ENCODE data around the gene ST3GAL6.

The ST3GAL6 gene

DNA sequence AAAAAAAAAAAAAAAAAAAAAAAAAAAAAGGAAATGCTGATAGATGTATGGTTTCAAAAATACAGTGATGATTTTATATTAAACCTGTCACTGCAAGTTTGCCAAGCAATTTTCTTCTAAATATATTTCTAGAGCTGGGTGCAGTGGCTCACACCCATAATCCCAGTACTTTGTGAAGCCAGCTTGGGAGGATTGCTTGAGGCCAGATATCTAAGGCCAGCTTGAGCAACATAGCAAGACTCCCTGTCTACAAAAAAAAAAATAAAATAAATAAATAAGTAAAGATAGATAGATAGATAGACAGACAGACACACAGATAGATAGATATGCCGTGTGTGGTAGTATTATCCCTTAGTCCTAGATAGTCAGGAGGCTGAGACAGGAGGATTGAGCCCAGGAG is 41.4 kb upstream of the ST3GAL6 start:
- Histone ChIP-seq H3K36me3 (replicated peaks; ENCODE audit: insufficient read depth, low read length) (no peaks in the 10 kb centered on the region), H4K20me1 (ENCODE audit: insufficient read depth, low read length) (no peaks in the 10 kb centered on the region), H3K27me3 (replicated peaks; ENCODE audit: insufficient read depth, low read length) (no peaks in the 10 kb centered on the region), H3K9ac (ENCODE audit: low read length) (no peak overlapping the region), H3F3A (ENCODE audit: insufficient read depth, low read length) (no peaks in the 10 kb centered on the region), H3K4me3 (ENCODE audit: low read length) (no peak overlapping the region), H3K9me3 (replicated peaks; ENCODE audit: insufficient read depth, low read length) (no peaks in the 10 kb centered on the region), H3K79me2 (ENCODE audit: low read length) (no peaks in the 10 kb centered on the region), H3K4me2 (ENCODE audit: low read depth, low read length) (no peak overlapping the region), H2AFZ (ENCODE audit: low read length) (no peak overlapping the region), H3K27ac (ENCODE audit: low read length) (no peak overlapping the region), H3K9me2 (replicated peaks; ENCODE audit: insufficient read depth, low read length) (no peaks in the 10 kb centered on the region), H3K4me1 (ENCODE audit: low read length) (peaks cover 12% of the 10 kb centered on the region)
- TF ChIP-seq, protein P1, sequence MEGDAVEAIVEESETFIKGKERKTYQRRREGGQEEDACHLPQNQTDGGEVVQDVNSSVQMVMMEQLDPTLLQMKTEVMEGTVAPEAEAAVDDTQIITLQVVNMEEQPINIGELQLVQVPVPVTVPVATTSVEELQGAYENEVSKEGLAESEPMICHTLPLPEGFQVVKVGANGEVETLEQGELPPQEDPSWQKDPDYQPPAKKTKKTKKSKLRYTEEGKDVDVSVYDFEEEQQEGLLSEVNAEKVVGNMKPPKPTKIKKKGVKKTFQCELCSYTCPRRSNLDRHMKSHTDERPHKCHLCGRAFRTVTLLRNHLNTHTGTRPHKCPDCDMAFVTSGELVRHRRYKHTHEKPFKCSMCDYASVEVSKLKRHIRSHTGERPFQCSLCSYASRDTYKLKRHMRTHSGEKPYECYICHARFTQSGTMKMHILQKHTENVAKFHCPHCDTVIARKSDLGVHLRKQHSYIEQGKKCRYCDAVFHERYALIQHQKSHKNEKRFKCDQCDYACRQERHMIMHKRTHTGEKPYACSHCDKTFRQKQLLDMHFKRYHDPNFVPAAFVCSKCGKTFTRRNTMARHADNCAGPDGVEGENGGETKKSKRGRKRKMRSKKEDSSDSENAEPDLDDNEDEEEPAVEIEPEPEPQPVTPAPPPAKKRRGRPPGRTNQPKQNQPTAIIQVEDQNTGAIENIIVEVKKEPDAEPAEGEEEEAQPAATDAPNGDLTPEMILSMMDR (IDR thresholded peaks at IDR 0.05; ENCODE audit: low read length) = no peak
- TF ChIP-seq EZH2phosphoT487 (IDR thresholded peaks at IDR 0.05; ENCODE audit: low read length) (no peak), EZH2 (optimal IDR thresholded peaks at IDR 0.05; ENCODE audit: low read depth, low read length) (no peak)
- DNase-seq = no peak

DNA sequence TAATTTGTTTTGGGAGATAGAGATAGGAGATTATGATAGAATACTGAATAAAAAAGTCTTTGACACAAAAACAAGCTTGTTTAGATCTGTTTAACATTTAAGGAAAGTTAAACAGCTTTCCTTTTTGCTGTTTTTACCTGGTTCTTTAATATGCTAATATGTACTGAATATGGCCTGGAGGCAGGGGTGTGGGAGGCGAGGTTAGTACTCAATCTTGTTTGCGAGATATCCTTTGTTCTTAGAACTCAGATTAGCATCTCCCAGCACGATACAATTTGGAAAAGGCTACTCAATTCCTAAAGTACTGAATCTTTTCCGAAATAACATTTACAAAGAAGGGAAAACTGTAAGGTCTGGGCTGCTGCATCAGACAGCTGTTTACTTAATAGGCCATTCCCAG is 40.8 kb upstream of the ST3GAL6 start:
- no peaks in the 10 kb centered on the region for H3K79me2 ChIP-seq (ENCODE audit: low read length)
- peaks cover 12% of the 10 kb centered on the region for H3K4me1 ChIP-seq (ENCODE audit: low read length)
- H2AFZ ChIP-seq (ENCODE audit: low read length) = no peak overlapping the region
- no peak for DNase-seq
- no peak overlapping the region for H3K9ac ChIP-seq (ENCODE audit: low read length)
- H4K20me1 ChIP-seq (ENCODE audit: insufficient read depth, low read length) = no peaks in the 10 kb centered on the region
- no peak overlapping the region for H3K4me2 ChIP-seq (ENCODE audit: low read depth, low read length)
- no peaks in the 10 kb centered on the region for H3K9me3 ChIP-seq (replicated peaks; ENCODE audit: insufficient read depth, low read length)
- no peaks in the 10 kb centered on the region for H3K27me3 ChIP-seq (replicated peaks; ENCODE audit: insufficient read depth, low read length)
- no peak overlapping the region for H3K27ac ChIP-seq (ENCODE audit: low read length)
- no peak overlapping the region for H3K4me3 ChIP-seq (ENCODE audit: low read length)
- no peak for TF ChIP-seq EZH2phosphoT487 (IDR thresholded peaks at IDR 0.05; ENCODE audit: low read length)
- H3K9me2 ChIP-seq (replicated peaks; ENCODE audit: insufficient read depth, low read length) = no peaks in the 10 kb centered on the region
- H3F3A ChIP-seq (ENCODE audit: insufficient read depth, low read length) = no peaks in the 10 kb centered on the region
- no peaks in the 10 kb centered on the region for H3K36me3 ChIP-seq (replicated peaks; ENCODE audit: insufficient read depth, low read length)

DNA sequence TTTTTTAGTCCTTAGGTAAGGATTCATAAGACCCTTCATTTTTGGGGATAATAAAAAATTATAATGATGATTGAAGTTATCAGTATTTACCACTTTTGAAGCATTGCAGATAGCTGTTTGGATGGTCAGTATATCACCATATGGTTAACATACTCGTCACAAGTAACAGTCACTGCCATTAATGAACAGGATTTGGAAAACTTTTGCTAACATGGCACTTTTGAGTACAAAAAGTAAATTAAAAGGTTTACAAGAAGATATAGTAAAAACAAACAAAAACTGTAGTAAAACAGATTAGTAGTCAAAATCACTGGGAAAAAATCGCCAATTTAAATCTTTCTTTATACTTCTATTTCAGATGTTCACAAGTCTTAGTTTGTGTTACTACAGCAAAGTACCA is 37.8 kb upstream of the ST3GAL6 start:
- TF ChIP-seq, protein P1 (IDR thresholded peaks at IDR 0.05; ENCODE audit: low read length) = no peak
- TF ChIP-seq EZH2 (optimal IDR thresholded peaks at IDR 0.05; ENCODE audit: low read depth, low read length) (no peak), EZH2phosphoT487 (IDR thresholded peaks at IDR 0.05; ENCODE audit: low read length) (no peak)

DNA sequence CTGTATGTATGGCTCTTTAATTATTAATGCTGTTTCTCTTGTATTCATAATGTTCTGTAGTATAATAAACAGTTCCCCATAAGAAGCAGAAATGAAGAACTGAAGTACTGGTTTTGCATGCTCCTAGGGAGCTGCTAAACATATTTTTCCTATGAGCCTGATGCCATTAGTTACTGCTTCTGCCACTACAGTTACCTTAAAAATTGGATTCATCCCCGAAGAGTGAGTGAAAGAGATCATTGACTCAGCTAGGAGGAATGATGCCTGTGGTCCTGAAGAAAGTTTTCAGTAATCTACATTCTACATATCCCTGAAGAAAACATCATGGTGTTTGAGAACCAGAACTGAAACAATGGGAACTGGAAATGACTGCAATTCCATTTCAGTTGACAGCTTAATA is 37.1 kb upstream of the ST3GAL6 start:
- no peaks in the 10 kb centered on the region for H3K9me2 ChIP-seq (replicated peaks; ENCODE audit: insufficient read depth, low read length)
- no peak overlapping the region for H3K27ac ChIP-seq (ENCODE audit: low read length)
- H3K4me1 ChIP-seq (ENCODE audit: low read length) = peaks cover 17% of the 10 kb centered on the region
- no peaks in the 10 kb centered on the region for H3K9me3 ChIP-seq (replicated peaks; ENCODE audit: insufficient read depth, low read length)
- H3K79me2 ChIP-seq (ENCODE audit: low read length) = peaks cover 16% of the 10 kb centered on the region
- H2AFZ ChIP-seq (ENCODE audit: low read length) = no peak overlapping the region
- TF ChIP-seq EZH2phosphoT487 (IDR thresholded peaks at IDR 0.05; ENCODE audit: low read length) (no peak), EZH2 (optimal IDR thresholded peaks at IDR 0.05; ENCODE audit: low read depth, low read length) (no peak)
- TF ChIP-seq, protein P1 (IDR thresholded peaks at IDR 0.05; ENCODE audit: low read length) = no peak
- H3F3A ChIP-seq (ENCODE audit: insufficient read depth, low read length) = no peaks in the 10 kb centered on the region
- H3K4me2 ChIP-seq (ENCODE audit: low read depth, low read length) = no peak overlapping the region
- H4K20me1 ChIP-seq (ENCODE audit: insufficient read depth, low read length) = no peaks in the 10 kb centered on the region
- no peaks in the 10 kb centered on the region for H3K36me3 ChIP-seq (replicated peaks; ENCODE audit: insufficient read depth, low read length)
- no peak overlapping the region for H3K4me3 ChIP-seq (ENCODE audit: low read length)
- no peak for DNase-seq
- H3K9ac ChIP-seq (ENCODE audit: low read length) = no peak overlapping the region
- no peaks in the 10 kb centered on the region for H3K27me3 ChIP-seq (replicated peaks; ENCODE audit: insufficient read depth, low read length)

More for the DNA sequence above, 37.8 kb upstream of the ST3GAL6 start:
- Histone ChIP-seq H3K9me2 (replicated peaks; ENCODE audit: insufficient read depth, low read length) (no peaks in the 10 kb centered on the region), H3K27me3 (replicated peaks; ENCODE audit: insufficient read depth, low read length) (no peaks in the 10 kb centered on the region), H3K4me1 (ENCODE audit: low read length) (peaks cover 9% of the 10 kb centered on the region), H2AFZ (ENCODE audit: low read length) (no peak overlapping the region), H4K20me1 (ENCODE audit: insufficient read depth, low read length) (no peaks in the 10 kb centered on the region), H3K9ac (ENCODE audit: low read length) (no peak overlapping the region), H3K36me3 (replicated peaks; ENCODE audit: insufficient read depth, low read length) (no peaks in the 10 kb centered on the region), H3K27ac (ENCODE audit: low read length) (no peak overlapping the region), H3K9me3 (replicated peaks; ENCODE audit: insufficient read depth, low read length) (no peaks in the 10 kb centered on the region), H3K4me2 (ENCODE audit: low read depth, low read length) (no peak overlapping the region), H3K4me3 (ENCODE audit: low read length) (no peak overlapping the region), H3F3A (ENCODE audit: insufficient read depth, low read length) (no peaks in the 10 kb centered on the region), H3K79me2 (ENCODE audit: low read length) (peaks cover 9% of the 10 kb centered on the region)
- no peak for DNase-seq

All from MM.1S (cell line).